ENCODE measurements around the gene GOLGA6A.
A peak's percentile ranks its signal among the peaks of the same experiment; 100 is the strongest.
"Not testable (repeated sequence)": the region's sequence is repeated elsewhere in the genome, so short reads cannot be mapped to it uniquely, and the experiment has no call there.

GOLGA6A gene

GRCh38 chr15:74082450-74082849 is at the start of gene GOLGA6A:
GOLGA6A (minus strand) TSS chr15:74082550; CDS start chr15:74082509, 41 bp downstream.
- DNase-seq: not testable (repeated sequence)

- DNase-seq: no peak
These were observed 49.5 kb upstream of the GOLGA6A start for GRCh38 chr15:74131628-74132413.

- DNase-seq: no peak
These were observed 48.7 kb upstream of the GOLGA6A start for GRCh38 chr15:74130849-74131627.

- no peak for DNase-seq
These were observed 48.0 kb upstream of the GOLGA6A start, which contains the start of gene ISLR2 for GRCh38 chr15:74130155-74130848. ISLR2 (plus strand) TSS chr15:74130586; CDS start chr15:74132755, 2,169 bp downstream.

- no peak for DNase-seq
These were observed 47.3 kb upstream of the GOLGA6A start for GRCh38 chr15:74129586-74130154.

GRCh38 chr15:74128785-74129585 is 46.6 kb upstream of the GOLGA6A start:
- no peak for DNase-seq

GRCh38 chr15:74127954-74128784 is 45.8 kb upstream of the GOLGA6A start:
- DNase-seq: no peak

- DNase-seq: peak; percentile 80
These were observed 45.1 kb upstream of the GOLGA6A start for GRCh38 chr15:74127255-74127953.

GRCh38 chr15:74124759-74125158 is 42.4 kb upstream of the GOLGA6A start:
- no peak for DNase-seq

- no peak for DNase-seq
These were observed 41.8 kb upstream of the GOLGA6A start for GRCh38 chr15:74124196-74124595.

GRCh38 chr15:74123658-74124057 is 41.3 kb upstream of the GOLGA6A start:
- DNase-seq: no peak

- DNase-seq: no peak
These were observed 40.7 kb upstream of the GOLGA6A start for GRCh38 chr15:74123131-74123429.

- no peak for DNase-seq
These were observed 40.2 kb upstream of the GOLGA6A start for GRCh38 chr15:74122403-74123130.

- DNase-seq: no peak
These were observed 39.5 kb upstream of the GOLGA6A start for GRCh38 chr15:74121858-74122257.

GRCh38 chr15:74121039-74121438 is 38.7 kb upstream of the GOLGA6A start:
- DNase-seq: no peak

- DNase-seq: no peak
These were observed 38.1 kb upstream of the GOLGA6A start for GRCh38 chr15:74120426-74120825.

GRCh38 chr15:74109713-74110112 is 27.4 kb upstream of the GOLGA6A start:
- no peak for DNase-seq

- DNase-seq: not testable (repeated sequence)
These were observed 26.3 kb upstream of the GOLGA6A start for GRCh38 chr15:74108611-74109010.

GRCh38 chr15:74108111-74108510 is 25.8 kb upstream of the GOLGA6A start:
- no peak for DNase-seq
